Hematopoietic multipotent progenitor cell treated with erythropoietin and hydrocortisone succinate and interleukin-3 and kit ligand, for 4 days (in vitro differentiated cells): ENCODE results near the gene APC2.
A peak's percentile ranks its signal among the peaks of the same experiment; 100 is the strongest.
"Not testable (repeated sequence)": the region's sequence is repeated elsewhere in the genome, so short reads cannot be mapped to it uniquely, and the experiment has no call there.

Source experiments
- DNase-seq: peaks from one replicate; pipeline ENCODE4 v3.0.0-alpha.2; 2015

The APC2 gene

DNA sequence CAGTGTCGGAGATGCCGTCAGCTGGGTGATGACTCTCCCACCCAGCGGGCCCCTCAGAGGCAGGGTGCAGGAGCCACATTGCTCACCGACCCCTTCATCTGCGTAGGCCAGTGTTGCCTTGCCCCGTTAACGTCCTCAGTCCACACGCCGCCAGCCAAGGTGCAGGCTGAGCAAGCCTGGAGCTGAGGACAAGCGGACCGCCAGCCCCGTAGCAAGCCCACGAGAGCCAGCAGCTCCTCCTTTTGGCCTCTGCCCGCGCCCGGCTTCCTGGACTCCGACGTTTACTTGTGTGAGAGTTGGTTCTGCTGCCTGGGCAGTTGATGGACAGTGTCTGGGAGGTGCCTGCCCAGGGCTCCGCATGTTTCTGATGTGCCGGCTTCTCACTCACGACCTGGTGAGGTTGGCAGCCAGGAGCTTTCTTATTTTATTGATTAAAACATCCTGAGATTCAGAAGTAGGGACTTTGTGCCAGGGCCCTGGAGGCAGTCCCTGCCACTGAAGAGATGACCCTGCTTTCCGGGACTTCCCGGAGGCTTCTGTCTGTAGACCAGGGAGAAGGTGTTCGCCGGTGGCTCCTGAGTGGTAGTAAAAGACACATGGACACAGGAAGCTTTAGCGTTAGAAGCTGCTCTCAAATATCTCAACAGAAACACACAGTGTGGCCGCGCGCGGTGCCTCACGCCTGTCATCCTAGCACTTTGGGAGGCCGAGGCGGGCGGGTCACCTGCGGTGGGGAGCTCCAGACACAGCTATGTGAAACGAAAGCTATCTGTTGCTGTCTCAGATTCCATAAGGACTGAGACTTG is 36.7 kb upstream of the APC2 start:
- DNase-seq = no peak

DNA sequence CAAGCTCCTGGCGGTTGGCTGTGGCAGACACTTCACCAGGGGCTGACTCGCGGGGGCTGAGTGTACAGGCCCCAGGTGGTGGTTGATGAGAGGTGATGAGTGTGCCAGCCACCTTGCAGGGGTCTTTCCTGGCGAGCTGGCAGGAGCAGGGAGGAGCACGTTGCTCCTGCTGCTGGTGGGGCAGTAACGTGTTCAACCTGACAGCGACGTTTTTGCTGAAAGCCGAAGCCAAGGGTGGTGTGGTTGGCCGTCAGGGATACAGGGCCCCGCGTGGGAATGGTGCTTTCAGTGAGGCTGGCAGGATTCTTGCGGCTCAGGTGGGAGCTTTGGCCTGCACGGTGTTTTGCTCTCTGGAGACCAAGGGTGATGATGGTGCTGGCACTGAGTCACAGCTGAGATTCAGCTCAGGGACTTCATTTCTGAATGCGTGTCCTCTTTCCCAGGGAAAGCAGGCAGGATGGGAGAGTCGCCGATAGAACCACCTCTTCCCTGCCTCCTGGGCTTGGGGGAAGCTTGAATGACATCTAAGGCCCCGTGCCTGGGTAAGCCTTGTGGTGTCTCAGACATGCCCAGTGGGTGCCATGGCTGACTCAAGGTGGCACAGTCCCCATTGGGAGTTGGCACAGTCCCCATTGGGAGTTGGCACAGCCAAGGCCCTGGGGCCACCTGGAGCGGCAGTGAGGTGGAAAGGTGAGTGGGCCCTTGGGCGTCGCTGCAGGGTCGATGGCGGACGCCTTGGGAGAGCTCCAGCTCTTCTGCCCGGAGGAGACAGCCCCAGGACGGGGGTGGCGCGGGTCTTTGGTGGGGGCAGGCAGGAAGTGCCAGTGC is 33.7 kb upstream of the APC2 start:
- no peak for DNase-seq

DNA sequence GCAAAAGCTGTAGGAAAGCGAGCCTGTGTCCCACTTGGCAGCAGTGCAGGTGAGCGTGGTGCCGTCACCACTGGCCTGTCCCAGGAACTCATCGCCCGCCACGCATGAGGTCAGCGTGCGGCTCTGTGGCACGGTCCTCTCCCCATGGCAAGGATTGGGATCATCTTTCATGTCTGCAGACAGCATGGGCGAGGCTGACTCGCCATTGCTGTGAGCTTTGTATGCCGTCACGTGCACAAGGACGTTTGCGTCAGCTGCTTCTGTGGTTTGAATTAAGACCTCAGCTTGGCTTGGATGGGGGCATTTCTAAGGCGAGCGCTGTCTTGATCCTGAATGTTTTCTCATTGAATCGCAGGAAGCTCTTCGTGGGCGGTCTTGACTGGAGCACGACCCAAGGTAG is 32.8 kb upstream of the APC2 start:
- DNase-seq = no peak

GRCh38 chr19:1417681-1418495 is 32.0 kb upstream of the APC2 start:
- DNase-seq = no peak

DNA sequence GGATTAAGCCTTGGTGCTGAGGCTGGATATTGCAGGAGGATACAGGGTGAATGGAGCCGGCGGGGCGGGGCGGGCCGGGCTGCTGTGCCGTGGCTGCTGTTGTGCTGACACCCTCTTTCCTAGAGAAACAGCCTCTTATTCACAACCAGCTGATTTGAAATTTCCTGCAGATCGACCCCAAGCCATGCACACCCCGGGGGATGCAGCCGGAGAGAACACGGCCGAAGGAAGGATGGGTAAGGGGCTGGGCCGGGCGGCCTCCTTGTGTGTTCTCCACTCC is 31.5 kb upstream of the APC2 start:
- DNase-seq = no peak

DNA sequence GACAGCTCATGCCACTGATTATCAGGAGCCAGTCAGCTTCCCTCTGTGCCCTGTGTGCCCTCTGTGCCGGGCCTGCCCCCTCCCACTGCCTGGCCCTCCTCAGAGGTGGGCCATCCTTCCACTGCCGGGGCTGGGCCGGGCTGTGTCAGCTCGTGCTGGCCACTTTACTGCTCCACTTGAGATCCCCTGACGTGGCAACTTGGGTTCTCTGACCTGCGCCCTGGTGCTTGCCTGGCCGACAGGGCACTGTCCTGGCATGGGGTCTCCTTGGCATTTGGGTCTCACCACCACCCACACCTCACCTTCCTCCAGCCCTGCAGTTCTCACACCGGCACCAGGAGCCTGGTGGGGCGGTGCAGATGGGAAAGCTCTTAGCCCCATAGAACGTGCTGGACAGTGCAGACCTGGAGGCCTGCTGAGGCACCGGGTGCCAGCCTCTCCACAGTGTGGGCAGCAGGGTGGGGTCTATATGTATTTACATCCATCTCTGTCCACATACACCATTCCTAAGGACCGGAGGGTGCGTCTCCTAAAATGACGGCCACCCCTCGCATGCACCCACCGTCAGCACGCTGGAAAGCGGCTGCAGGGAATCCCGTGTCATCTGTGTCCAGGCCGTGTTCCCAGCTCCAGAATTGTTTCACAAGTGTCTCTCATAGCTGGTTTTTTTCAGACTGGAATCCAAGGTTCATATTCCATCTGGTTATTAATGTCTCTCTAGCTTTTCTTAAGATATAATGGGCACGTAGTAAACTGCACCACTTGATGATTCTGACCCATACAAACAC is 30.8 kb upstream of the APC2 start:
- DNase-seq = no peak

- not testable (repeated sequence) for DNase-seq
These were observed 29.8 kb upstream of the APC2 start for GRCh38 chr19:1420085-1420484.

DNA sequence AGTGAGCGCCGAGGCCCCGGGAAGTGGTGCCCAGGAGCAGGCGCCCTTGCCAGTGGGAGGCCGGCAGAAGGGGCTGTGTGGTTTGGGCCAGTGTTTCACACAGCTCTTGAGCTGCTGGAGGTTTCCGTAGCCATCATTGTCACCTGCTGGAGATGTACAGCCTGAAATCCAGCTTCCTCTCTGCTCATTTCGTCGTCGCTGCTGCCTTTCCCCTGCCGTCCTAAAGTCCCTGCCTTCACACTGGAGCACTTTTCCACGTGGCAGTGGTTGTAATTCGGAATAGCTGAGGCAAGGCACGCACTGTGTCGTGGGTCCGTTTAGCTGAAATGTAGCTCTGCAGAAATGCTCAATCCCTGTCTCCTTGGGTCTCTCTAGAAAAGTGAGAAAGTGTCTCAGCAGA is 29.3 kb upstream of the APC2 start:
- DNase-seq = no peak

GRCh38 chr19:1421218-1421957 is 28.5 kb upstream of the APC2 start:
- no peak for DNase-seq

DNA sequence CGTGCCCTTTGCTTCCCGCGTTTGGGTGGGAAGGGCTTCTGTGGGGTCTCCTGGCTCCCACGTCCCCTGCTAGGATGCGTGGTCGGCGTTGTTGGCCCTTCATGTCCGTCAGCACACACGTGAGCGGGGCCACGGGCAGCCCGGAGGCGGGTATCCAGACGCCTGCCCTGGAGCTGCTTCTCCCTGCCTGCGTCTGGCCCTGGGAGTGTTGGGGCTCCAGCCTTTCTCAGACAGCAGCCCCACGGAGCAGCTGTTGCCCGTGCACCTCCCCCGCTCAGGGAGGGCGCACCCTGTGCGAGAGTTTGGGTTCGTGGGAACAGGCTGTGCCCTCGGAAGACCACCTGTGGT is 28.0 kb upstream of the APC2 start:
- DNase-seq = no peak

DNA sequence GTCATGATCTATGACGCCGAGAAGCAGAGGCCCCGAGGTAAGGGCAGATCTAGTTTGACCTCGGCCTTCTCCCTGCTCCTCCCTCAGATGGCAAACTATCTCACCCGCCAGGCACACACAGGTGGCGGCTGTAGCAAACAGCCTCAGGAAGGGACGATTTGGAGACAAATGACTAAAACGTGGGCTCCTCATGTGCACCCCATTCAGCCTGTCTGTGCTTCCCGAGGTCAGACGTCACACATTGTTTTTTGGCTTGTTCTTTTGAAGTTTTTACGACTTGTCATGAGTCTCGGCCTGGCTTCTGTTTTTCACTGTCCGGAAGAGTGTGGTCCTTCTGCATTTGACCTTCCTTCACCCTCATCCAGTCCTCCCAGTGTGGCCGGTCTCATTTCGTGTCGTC is 27.6 kb upstream of the APC2 start:
- no peak for DNase-seq

DNA sequence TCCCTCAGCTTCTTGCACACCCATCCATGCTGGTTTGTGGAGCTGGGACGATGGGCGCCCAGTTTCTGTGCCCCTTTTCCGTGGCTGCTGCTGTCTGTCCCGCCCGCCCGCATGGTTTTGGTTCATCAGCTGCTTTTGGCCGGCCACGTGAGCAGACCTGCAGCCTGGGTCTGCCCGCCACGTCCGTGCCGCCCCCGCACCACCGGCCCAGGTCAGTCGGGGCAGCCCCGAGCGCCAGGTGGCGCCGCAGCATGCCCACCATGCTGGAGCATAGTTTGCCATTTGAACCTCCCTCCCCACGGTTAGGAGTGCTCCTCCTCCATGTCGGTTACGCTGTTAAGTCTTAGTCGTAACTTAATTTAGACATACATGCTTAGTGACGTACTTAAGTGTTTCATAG is 27.0 kb upstream of the APC2 start:
- DNase-seq = no peak

DNA sequence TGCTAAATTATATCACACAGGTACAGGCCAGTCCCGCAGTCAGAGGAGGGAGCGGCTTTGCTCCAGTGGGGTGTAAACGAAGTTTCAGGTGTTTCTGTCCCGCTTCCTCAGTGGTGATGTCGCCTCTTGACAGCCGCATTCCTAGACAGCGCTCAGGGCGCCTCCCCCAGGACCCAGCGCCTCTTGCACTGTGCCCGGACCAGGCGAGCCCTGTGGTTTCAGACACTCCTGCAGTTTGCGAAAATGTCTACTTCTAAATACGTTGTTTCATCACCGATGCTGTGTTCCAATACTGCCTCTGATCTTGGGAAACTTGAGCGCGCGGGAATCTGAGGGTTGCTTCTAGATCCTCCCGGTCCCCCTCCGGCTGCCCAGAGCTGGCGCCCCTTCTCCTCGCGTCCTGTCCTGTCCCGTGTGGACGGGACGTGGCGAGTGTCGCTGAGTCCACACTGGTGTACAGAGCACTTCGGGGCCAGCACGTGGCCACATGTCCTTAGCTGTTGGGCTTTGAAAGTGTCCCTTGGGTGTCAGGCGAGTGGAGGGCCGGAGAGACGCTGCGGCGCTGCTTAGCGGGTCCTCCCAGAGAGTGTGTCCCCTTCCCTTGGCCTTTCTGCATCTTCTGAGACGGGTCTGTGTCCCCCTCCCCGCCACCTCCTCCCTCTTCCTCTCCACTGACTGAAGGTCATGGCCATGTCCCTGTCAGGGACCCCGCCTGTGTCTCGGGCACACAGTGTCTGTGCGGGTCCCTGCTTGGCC is 26.3 kb upstream of the APC2 start:
- DNase-seq = no peak

GRCh38 chr19:1424192-1424955 is 25.5 kb upstream of the APC2 start:
- DNase-seq = no peak

- DNase-seq = peak; percentile 50
These were observed 24.7 kb upstream of the APC2 start for GRCh38 chr19:1425102-1425837.

- DNase-seq = no peak
These were observed 24.0 kb upstream of the APC2 start for GRCh38 chr19:1425902-1426301.

GRCh38 chr19:1426736-1427135 is 23.2 kb upstream of the APC2 start:
- no peak for DNase-seq

- no peak for DNase-seq
These were observed 22.6 kb upstream of the APC2 start for GRCh38 chr19:1427221-1427920.

- DNase-seq = no peak
These were observed 21.1 kb upstream of the APC2 start for GRCh38 chr19:1428738-1429391.
